Upper lobe of left lung (tissue), 4 donors: ENCODE measurements around the gene GAS2L2.

Source experiments
- POLR2A ChIP-seq, 4 donors: fragments of 450-650 bp; IDR thresholded peaks; one replicate each; pipeline ENCODE4 v1.5.1; 2016 to 2017; ENCODE audit warnings: antibody characterized with exemption in 4 of 4, mild to moderate bottlenecking in 2 of 4
- TF ChIP-seq, protein P1 (sequence below), 6 experiments: fragments of 450-650 bp in 4 of 6; fragments of 200-600 bp in 2 of 6; sonication (generic) in 2 of 6; IDR thresholded peaks; one replicate each; pipeline ENCODE4 v1.5.1; 2016 to 2019; ENCODE audit warnings: antibody characterized with exemption in 6 of 6

- TF ChIP-seq, protein P1, sequence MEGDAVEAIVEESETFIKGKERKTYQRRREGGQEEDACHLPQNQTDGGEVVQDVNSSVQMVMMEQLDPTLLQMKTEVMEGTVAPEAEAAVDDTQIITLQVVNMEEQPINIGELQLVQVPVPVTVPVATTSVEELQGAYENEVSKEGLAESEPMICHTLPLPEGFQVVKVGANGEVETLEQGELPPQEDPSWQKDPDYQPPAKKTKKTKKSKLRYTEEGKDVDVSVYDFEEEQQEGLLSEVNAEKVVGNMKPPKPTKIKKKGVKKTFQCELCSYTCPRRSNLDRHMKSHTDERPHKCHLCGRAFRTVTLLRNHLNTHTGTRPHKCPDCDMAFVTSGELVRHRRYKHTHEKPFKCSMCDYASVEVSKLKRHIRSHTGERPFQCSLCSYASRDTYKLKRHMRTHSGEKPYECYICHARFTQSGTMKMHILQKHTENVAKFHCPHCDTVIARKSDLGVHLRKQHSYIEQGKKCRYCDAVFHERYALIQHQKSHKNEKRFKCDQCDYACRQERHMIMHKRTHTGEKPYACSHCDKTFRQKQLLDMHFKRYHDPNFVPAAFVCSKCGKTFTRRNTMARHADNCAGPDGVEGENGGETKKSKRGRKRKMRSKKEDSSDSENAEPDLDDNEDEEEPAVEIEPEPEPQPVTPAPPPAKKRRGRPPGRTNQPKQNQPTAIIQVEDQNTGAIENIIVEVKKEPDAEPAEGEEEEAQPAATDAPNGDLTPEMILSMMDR (IDR thresholded peaks at IDR 0.05): no peak
- no peak for TF ChIP-seq POLR2A (IDR thresholded peaks at IDR 0.05)
Observed at GRCh38 chr17:35729405-35729833, 23.6 kb downstream of the GAS2L2 start.
